Activated naive CD8-positive, alpha-beta T cell (primary cell): ENCODE data around the gene KRT15.

Experiments used
- H3K27ac Mint-ChIP-seq: one replicate; pipeline ENCODE4 v1.8.0; 2021; ENCODE audit warnings: mixed read lengths
- H3K27me3 Mint-ChIP-seq: one replicate; pipeline ENCODE4 v1.8.0; 2021; ENCODE audit warnings: mixed read lengths
- H3K36me3 Mint-ChIP-seq: one replicate; pipeline ENCODE4 v1.8.0; 2021; ENCODE audit warnings: mixed read lengths
- H3K4me1 Mint-ChIP-seq: one replicate; pipeline ENCODE4 v1.8.0; 2021; ENCODE audit warnings: low read depth, mixed read lengths
- H3K4me3 Mint-ChIP-seq: one replicate; pipeline ENCODE4 v1.8.0; 2021; ENCODE audit warnings: mild to moderate bottlenecking, mixed read lengths
- H3K9me3 Mint-ChIP-seq: one replicate; pipeline ENCODE4 v1.8.0; 2021; ENCODE audit warnings: low read depth, mixed read lengths

KRT15 gene

DNA sequence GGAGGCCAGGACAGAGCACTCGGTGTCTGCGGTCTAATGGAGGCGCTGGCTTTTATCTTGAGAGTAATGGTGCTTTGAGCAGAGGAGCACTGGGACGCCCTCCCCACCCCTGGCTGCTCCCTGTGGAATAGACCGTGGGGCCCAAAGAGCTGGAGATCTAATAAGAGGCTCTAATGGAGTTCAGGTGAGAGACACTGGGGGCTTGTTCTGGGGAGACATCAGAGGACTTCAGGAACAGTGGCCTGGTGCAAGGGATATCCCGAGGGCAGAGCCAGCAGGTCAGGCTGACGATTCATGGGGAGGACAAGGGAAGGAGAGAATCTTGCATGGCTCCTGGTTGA lies 18.9 kb upstream of the KRT15 start:
- Mint-ChIP-seq H3K36me3 (no peaks in the 10 kb centered on the region), H3K4me1 (no peaks in the 10 kb centered on the region), H3K9me3 (no peaks in the 10 kb centered on the region), H3K27me3 (peaks cover 13% of the 10 kb centered on the region), H3K4me3 (no peak overlapping the region), H3K27ac (no peak overlapping the region)

DNA sequence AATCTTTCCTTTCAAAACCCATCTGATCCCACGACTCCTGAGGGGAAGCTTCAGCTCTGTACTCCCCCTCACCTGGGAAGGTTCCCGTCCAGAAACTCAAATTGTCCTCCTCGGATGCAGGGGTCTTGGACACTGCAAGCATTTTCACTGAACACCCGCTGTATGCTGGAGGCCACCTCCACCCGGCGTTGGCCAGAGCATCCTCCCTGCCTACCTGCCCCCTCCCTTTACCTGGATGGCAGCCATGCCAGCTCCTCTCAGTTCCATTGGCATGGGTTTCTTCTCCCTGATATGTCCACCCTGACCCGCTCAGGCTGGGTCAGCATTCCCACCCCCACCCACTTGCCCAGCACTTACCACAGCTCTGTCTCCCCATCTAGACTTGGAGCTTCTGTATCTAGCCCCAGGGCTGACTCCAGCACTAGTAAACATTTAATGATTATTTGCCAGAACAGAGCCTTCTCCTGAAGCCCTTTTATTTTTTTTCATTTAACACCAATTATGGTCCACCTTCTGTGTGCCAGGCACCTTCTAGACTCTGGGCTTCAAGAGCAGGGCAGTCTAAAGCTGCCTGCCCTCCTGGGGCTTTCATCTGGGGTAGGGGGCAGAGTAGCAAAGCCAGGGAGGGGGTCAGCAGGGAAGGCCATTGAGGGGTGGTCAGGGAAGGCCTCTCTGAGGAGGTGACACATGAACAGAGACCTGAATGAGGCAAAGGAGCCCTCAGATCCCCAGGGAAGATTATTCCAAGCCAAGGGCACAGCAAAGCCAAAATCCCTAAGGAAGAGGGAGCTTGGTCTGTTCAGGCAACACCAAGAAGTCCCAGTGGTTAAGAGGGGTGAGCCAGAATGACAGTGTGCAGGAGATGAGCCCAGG lies 18.3 kb upstream of the KRT15 start:
- no peak overlapping the region for H3K4me3 Mint-ChIP-seq
- no peaks in the 10 kb centered on the region for H3K4me1 Mint-ChIP-seq
- H3K9me3 Mint-ChIP-seq: no peaks in the 10 kb centered on the region
- no peaks in the 10 kb centered on the region for H3K36me3 Mint-ChIP-seq
- no peak overlapping the region for H3K27ac Mint-ChIP-seq
- H3K27me3 Mint-ChIP-seq: peaks cover 14% of the 10 kb centered on the region

GRCh38 chr17:41535764-41536481 lies 17.2 kb upstream of the KRT15 start:
- peaks cover 16% of the 10 kb centered on the region for H3K27me3 Mint-ChIP-seq
- no peak overlapping the region for H3K4me3 Mint-ChIP-seq
- no peaks in the 10 kb centered on the region for H3K36me3 Mint-ChIP-seq
- no peaks in the 10 kb centered on the region for H3K9me3 Mint-ChIP-seq
- no peak overlapping the region for H3K27ac Mint-ChIP-seq
- no peaks in the 10 kb centered on the region for H3K4me1 Mint-ChIP-seq

DNA sequence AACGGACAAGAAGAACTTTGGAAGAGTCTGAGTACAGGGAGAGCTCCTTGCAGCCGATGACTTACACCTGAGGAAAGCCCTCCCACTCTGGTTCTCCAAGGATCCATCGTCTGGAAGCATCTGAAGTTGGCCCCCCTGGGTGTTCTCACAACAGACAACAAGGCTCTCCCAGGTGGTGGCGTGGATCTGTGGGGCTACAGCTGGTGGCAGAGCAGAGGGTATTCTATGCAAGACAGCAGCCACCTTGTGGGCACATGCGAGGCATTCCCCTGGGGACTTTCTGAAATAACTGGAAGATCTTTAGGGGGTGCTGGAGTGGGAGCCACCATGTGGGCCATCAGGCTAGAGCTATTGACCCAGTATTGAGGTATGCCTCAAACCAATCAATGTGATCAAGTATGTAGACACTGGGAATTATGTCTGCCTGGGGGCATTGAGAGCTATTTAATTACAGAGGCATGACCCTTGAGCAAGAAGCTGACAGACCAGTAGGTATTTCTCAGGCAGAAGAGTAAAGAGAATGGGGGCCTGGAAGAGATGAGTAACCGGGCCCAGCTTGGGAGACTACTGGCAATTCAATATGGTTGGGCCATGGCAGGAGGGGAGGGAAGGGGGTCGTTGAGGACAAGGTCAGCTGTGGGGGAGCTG lies 16.3 kb upstream of the KRT15 start:
- Mint-ChIP-seq H3K36me3 (no peaks in the 10 kb centered on the region), H3K9me3 (no peaks in the 10 kb centered on the region), H3K27ac (no peak overlapping the region), H3K4me3 (no peak overlapping the region), H3K27me3 (peaks cover 17% of the 10 kb centered on the region), H3K4me1 (no peaks in the 10 kb centered on the region)

GRCh38 chr17:41533613-41534012 lies 14.9 kb upstream of the KRT15 start:
- Mint-ChIP-seq H3K9me3 (no peaks in the 10 kb centered on the region), H3K4me1 (peaks cover 6% of the 10 kb centered on the region), H3K4me3 (no peak overlapping the region), H3K27me3 (peaks cover 26% of the 10 kb centered on the region), H3K36me3 (no peaks in the 10 kb centered on the region), H3K27ac (no peak overlapping the region)

DNA sequence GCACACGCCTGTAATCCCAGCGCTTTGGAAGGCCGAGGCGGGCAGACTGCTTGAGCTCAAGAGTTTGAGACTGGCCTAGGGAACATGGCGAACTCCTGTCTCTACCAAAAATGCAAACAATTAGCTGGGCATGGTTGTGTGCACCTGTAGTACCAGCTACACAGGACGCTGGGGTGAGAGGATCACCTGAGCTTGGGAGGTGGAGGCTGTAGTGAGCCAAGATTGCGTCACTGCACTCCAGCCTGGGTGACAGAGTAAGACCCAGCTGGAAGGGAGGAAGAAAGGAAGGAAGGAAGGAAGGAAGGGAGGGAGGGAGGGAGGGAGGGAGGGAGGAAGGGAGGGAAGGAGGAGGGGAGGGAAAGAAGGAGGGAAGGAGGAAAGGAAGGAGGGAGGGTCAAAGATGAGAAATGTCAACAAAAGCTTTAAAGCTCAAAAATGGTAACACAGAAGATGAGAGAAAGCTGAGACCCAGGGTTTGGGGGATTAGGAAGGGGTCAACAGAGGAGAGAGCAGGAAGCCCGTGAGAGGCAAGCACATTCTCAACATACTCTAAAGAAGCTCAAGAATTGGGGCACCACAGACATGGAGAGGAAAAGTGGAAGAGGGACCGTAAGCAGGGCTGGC lies 14.4 kb upstream of the KRT15 start:
- Mint-ChIP-seq H3K36me3 (no peaks in the 10 kb centered on the region), H3K27me3 (peaks cover 28% of the 10 kb centered on the region), H3K4me1 (peaks cover 9% of the 10 kb centered on the region), H3K4me3 (no peak overlapping the region), H3K27ac (no peak overlapping the region), H3K9me3 (no peaks in the 10 kb centered on the region)

DNA sequence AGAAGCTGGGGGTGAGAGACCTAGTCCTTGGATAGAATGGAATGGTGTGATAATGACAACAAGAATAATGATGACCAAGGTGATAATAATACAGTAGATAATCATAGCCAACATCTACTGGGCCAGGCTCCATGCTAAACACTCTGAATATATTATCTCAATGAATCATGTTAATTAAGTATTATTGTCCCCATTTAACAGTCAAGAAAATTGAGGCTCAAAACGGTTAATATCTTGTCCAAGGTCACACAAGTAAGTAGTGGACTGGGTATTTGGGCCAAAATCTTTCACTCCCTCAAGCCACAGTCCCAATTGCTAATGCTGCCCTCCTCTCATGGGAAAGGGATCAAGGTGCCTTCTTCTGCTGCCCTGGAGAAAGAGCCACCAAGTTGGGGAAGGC lies 13.3 kb upstream of the KRT15 start:
- H3K36me3 Mint-ChIP-seq: no peaks in the 10 kb centered on the region
- H3K9me3 Mint-ChIP-seq: no peaks in the 10 kb centered on the region
- no peak overlapping the region for H3K27ac Mint-ChIP-seq
- H3K4me3 Mint-ChIP-seq: no peak overlapping the region
- peaks cover 28% of the 10 kb centered on the region for H3K27me3 Mint-ChIP-seq
- H3K4me1 Mint-ChIP-seq: peaks cover 13% of the 10 kb centered on the region

GRCh38 chr17:41530062-41531048 lies 11.7 kb upstream of the KRT15 start:
- no peaks in the 10 kb centered on the region for H3K9me3 Mint-ChIP-seq
- H3K4me1 Mint-ChIP-seq: peaks cover 14% of the 10 kb centered on the region
- H3K27me3 Mint-ChIP-seq: peaks cover 31% of the 10 kb centered on the region
- H3K36me3 Mint-ChIP-seq: no peaks in the 10 kb centered on the region
- H3K27ac Mint-ChIP-seq: no peak overlapping the region
- no peak overlapping the region for H3K4me3 Mint-ChIP-seq

DNA sequence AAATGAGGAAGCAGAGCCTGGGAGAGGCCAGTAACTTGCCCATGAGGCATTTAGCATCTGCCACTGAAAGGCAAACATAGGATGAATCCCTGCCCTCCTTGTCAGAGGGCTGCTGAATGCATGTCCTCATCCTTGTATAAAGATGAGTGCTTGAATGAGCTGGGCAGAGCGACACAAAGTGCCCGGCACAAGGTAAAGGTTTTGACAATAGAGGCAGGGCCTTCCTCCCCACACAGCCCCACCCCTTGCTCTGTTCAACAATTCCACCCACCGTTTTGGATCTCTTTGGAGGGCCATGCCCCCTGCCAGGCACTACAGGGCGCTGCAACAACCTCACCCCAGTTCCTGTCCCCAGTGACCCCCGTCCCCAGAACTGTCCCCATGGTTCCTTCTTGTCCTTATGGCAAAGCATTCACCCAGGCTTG lies 10.8 kb upstream of the KRT15 start:
- Mint-ChIP-seq H3K36me3 (no peaks in the 10 kb centered on the region), H3K4me3 (peak overlapping the region; percentile 78), H3K4me1 (peaks cover 14% of the 10 kb centered on the region), H3K27ac (no peak overlapping the region), H3K27me3 (peaks cover 27% of the 10 kb centered on the region), H3K9me3 (no peaks in the 10 kb centered on the region)

- Mint-ChIP-seq H3K27me3 (peaks cover 27% of the 10 kb centered on the region), H3K4me1 (peaks cover 14% of the 10 kb centered on the region), H3K9me3 (no peaks in the 10 kb centered on the region), H3K27ac (no peak overlapping the region), H3K4me3 (peak overlapping the region; percentile 78), H3K36me3 (no peaks in the 10 kb centered on the region)
Observed at GRCh38 chr17:41528959-41529353, 10.3 kb upstream of the KRT15 start.

- Mint-ChIP-seq H3K36me3 (no peaks in the 10 kb centered on the region), H3K4me3 (peak overlapping the region; percentile 53), H3K9me3 (no peaks in the 10 kb centered on the region), H3K27me3 (peaks cover 21% of the 10 kb centered on the region), H3K4me1 (peaks cover 14% of the 10 kb centered on the region), H3K27ac (no peak overlapping the region)
Observed at GRCh38 chr17:41527063-41528023, 8.7 kb upstream of the KRT15 start.

- Mint-ChIP-seq H3K4me3 (no peak overlapping the region), H3K36me3 (no peaks in the 10 kb centered on the region), H3K4me1 (peaks cover 13% of the 10 kb centered on the region), H3K27me3 (peaks cover 14% of the 10 kb centered on the region), H3K9me3 (no peaks in the 10 kb centered on the region), H3K27ac (no peak overlapping the region)
Observed at GRCh38 chr17:41524261-41524660, 5.6 kb upstream of the KRT15 start.

- Mint-ChIP-seq H3K27ac (no peak overlapping the region), H3K9me3 (no peaks in the 10 kb centered on the region), H3K4me3 (no peak overlapping the region), H3K36me3 (no peaks in the 10 kb centered on the region), H3K4me1 (peaks cover 8% of the 10 kb centered on the region), H3K27me3 (peaks cover 10% of the 10 kb centered on the region)
Observed at GRCh38 chr17:41523787-41524186, 5.1 kb upstream of the KRT15 start.
